Pancreas (tissue), 10 donors: ENCODE measurements around the gene CDCA4. TPM values are rescaled to one million over a fixed set of nuclear protein-coding genes. Genes with fewer than 3 reads are reported as not detected.

Experiments
- ATAC-seq, 4 donors: fragments of 200-7000 bp; cut with Tn5 transposase; one replicate each; pipeline versions ENCODE4 v1.8.0 to v1.9.1; 2020; ENCODE audit warnings: mild to moderate bottlenecking in 4 of 4, moderate library complexity in 4 of 4
- DNase-seq, 6 donors: peaks; one replicate each; pipeline ENCODE4 v3.0.0-alpha.2; 2020
- FAIRE-seq: peaks from 2 replicates; lab custom pipeline; 2012; peaks lifted over from hg19 to GRCh38; lab: Jason Lieb, UNC
- H3K27ac ChIP-seq, 4 donors: fragments of 200-600 bp; sonication (generic); 1 replicate in 3 of 4; 2 replicates in 1 of 4; pipeline versions ENCODE4 v1.5.0 to v1.8.0; 2020
- H3K27me3 ChIP-seq, 4 donors: fragments of 200-600 bp; one replicate each; pipeline ENCODE4 v1.8.0; 2021
- H3K36me3 ChIP-seq, 3 donors: fragments of 200-600 bp; sonication (generic) in 1 of 3; one replicate each; pipeline versions ENCODE4 v1.5.0 to v1.8.0; 2020 to 2021
- H3K4me1 ChIP-seq, 3 donors: fragments of 200-600 bp; one replicate each; pipeline ENCODE4 v1.8.0; 2021
- H3K4me3 ChIP-seq, 4 donors: fragments of 200-600 bp; sonication (generic) in 2 of 4; one replicate each; pipeline versions ENCODE4 v1.5.0 to v1.8.0; 2020 to 2021
- H3K9me3 ChIP-seq, 4 donors: fragments of 200-600 bp; one replicate each; pipeline ENCODE4 v1.8.0; 2021
- CTCF ChIP-seq, 4 donors: fragments of 200-600 bp; sonication (generic) in 3 of 4; IDR thresholded peaks; one replicate each; pipeline versions ENCODE4 v1.5.0 to v1.8.0; 2021; ENCODE audit warnings: antibody characterized with exemption in 4 of 4
- WGBS, 2 donors: extraction: QIAGEN DNeasy Blood & Tissue Kit; methylation state at CpG; one replicate each; pipeline ENCODE4 v1.1.7; 2013; 5-methylcytosine and 5-hydroxymethylcytosine counted together
- intact Hi-C, 3 donors: fragments of 100-400 bp; cut with DNase I; formaldehyde crosslinking; loops; one replicate each; pipeline versions ENCODE4 v1.11.1 to v1.14.2; 2022
- polyA plus RNA-seq, 2 donors: library from polyadenylated mRNA; stranded (reverse); fragments of 200-250 nt; gene quantifications; one replicate each; pipeline ENCODE4 v1.2.3, GENCODE V29; 2013
- total RNA-seq, 6 donors: library from RNA; stranded (reverse); fragmentation: NEBNext Ultra II Directional in 4 of 6; extraction: Animal tissue kit (Norgen Biotek cat#: 25700) in 4 of 6; gene quantifications; one replicate each; pipeline versions ENCODE4 v1.2.1 to v1.2.4, GENCODE V29; 2021 to 2023
- donor health status: healthy with polysubstance abuse.
- donor health status: DM: no; HTN: no; CAD: no; lungs with moderate emphysema.
- donor health status: DM: no; HTN: no; CAD: no.
- donor health status: control.
- donor health status: control.
- donor health status: Bipolar disorder and iron deficiency.
- donor health status: DM: yes; HTN: yes; CAD: no.
- donor health status: DM: no; HTN: no; CAD: no.
- donor health status: DM: no; HTN: no; CAD: no.
- donor health status: DM: yes; HTN: yes; CAD: no.

The CDCA4 gene
- total and polyA plus RNA-seq, 8 donors, result 1.2 to 3.5 (median 2.7) TPM

GRCh38 chr14:105022276-105022670, 1.4 kb upstream of the CDCA4 start:
- ATAC-seq, result no peak
- Histone ChIP-seq H3K4me1 (peaks cover 0 to 14% (median 7%) of the 10 kb centered on the region in 3 donors), H3K36me3 (no peaks in the 10 kb centered on the region), H3K9me3 (no peaks in the 10 kb centered on the region), H3K27me3 (no peaks in the 10 kb centered on the region), H3K27ac (no peak overlapping the region), H3K4me3 (peak overlapping the region in 3 of 4 donors; percentile 43 to 79 (median 47))
- DNase-seq, result no peak
- TF ChIP-seq CTCF (IDR thresholded peaks at IDR 0.05), result no peak
- intact Hi-C loops, result no loop called here
- 44 to 50% methylated on average over 2 of the region's 2 CpGs for WGBS, 2 donors
- FAIRE-seq, result no peak

DNA sequence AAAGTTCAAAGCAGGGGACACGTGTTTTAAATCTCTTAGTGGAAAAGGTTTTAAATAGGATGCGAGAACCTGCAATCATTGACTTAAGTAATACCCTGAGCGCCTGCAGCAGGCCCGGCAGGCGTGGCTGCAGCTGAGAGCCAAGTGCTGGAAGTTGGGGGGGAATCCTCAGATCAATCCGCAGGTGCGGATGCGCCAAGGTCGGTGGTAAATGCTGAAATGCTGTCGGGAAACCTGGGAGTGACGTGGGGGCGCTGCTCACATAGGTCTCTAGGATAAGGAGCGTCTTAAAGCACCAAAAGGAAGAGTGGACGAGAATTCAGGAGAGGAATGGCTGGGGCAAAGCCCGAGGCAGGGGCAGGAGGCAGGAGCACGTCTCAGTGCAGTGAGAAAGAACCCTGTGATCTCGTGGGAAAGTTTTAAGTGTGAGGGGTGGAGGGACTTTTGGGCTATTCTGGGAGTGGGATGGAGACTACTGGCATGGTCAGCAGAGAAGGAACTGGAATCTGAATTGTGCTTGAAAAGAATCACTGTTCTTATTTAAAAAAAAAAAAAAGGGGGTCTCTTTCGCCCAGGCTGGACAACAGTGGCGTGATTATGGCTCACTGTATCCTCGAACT, 883 bp upstream of the CDCA4 start:
- no peaks in the 10 kb centered on the region for H3K36me3 ChIP-seq
- no peaks in the 10 kb centered on the region for H3K27me3 ChIP-seq
- H3K9me3 ChIP-seq, result no peaks in the 10 kb centered on the region
- H3K27ac ChIP-seq, result peak overlapping the region; percentile 23 to 72 (median 68)
- FAIRE-seq (no peak), ATAC-seq (peak in 3 of 4 donors; percentile 1 to 10 (median 7)), DNase-seq (peak in 5 of 6 donors; percentile 23 to 60 (median 56))
- intact Hi-C loops, result no loop called here
- TF ChIP-seq CTCF (IDR thresholded peaks at IDR 0.05), result no peak
- H3K4me3 ChIP-seq, result peak overlapping the region; percentile 43 to 79 (median 46)
- WGBS, 2 donors, result 8% methylated on average over 20 of the region's 20 CpGs
- peaks cover 0 to 14% (median 7%) of the 10 kb centered on the region in 3 donors for H3K4me1 ChIP-seq

GRCh38 chr14:105019861-105020814, 745 bp downstream of the CDCA4 start:
- DNase-seq (peak in 4 of 6 donors; percentile 19 to 73 (median 38)), ATAC-seq (peak in 1 of 4 donors; percentile 12), FAIRE-seq (no peak)
- Histone ChIP-seq H3K27ac (peak overlapping the region in 3 of 4 donors; percentile 59 to 73 (median 68)), H3K27me3 (no peaks in the 10 kb centered on the region), H3K9me3 (no peaks in the 10 kb centered on the region), H3K36me3 (no peaks in the 10 kb centered on the region), H3K4me1 (peaks cover 0 to 14% (median 7%) of the 10 kb centered on the region in 3 donors), H3K4me3 (peak overlapping the region; percentile 87 to 96 (median 92))
- TF ChIP-seq CTCF (IDR thresholded peaks at IDR 0.05), result no peak
- intact Hi-C loops, result no loop called here
- 7 to 11% methylated on average over 56 to 75 of the region's 75 CpGs for WGBS, 2 donors

DNA sequence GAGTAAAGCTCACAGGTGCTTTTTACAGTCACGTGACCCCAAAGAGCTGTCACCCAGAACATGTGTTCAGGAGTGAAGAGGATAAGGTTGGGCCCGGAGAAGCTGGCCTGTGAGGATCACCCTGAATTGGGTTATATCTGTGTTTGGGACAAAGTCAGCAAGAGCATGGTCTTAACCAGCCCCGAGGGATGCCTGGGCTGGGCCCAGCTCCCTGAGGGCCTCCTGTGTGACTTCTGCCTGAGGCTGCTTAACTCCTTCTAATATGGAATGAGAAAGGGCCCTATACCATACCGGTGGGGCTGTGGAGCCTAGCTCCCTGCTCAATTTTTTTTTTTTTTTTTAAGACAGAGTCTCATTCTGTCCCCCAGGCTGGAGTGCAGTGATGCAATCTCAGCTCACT, 2.5 kb downstream of the CDCA4 start:
- no peak overlapping the region for H3K4me3 ChIP-seq
- no peak for TF ChIP-seq CTCF (IDR thresholded peaks at IDR 0.05)
- no peak for ATAC-seq
- H3K4me1 ChIP-seq, result peaks cover 0 to 14% (median 7%) of the 10 kb centered on the region in 3 donors
- FAIRE-seq, result no peak
- whole genome bisulfite sequencing, 2 donors, result 85 to 90% methylated on average over 4 of the region's 4 CpGs
- no peak overlapping the region for H3K27ac ChIP-seq
- no peaks in the 10 kb centered on the region for H3K9me3 ChIP-seq
- DNase-seq, result no peak
- intact Hi-C loops, result no loop called here
- no peaks in the 10 kb centered on the region for H3K36me3 ChIP-seq
- H3K27me3 ChIP-seq, result no peaks in the 10 kb centered on the region
